GM06990 (cell line): Measurements from ENCODE around the gene ZNF652.
A peak's percentile ranks its signal among the peaks of the same experiment; 100 is the strongest.

Experiments
- DNase-seq: peaks from one replicate; pipeline ENCODE4 v3.0.0-alpha.2; 2011; ENCODE audit not compliant: insufficient read length; ENCODE audit errors: extremely low read depth
- H3K27me3 ChIP-seq: replicated peaks from 2 replicates; pipeline ENCODE4 v1.6.0; 2011; ENCODE audit warnings: low read length; ENCODE audit not compliant: control insufficient read depth, insufficient read depth
- H3K36me3 ChIP-seq: 2 replicates; pipeline ENCODE4 v1.5.1; 2011; ENCODE audit warnings: low read length; ENCODE audit not compliant: control insufficient read depth, insufficient read depth
- H3K4me3 ChIP-seq: replicated peaks from 2 replicates; pipeline ENCODE4 v1.5.1; 2011; ENCODE audit warnings: low read depth, mild to moderate bottlenecking, control low read depth, low read length
- CTCF ChIP-seq: IDR thresholded peaks from 2 replicates; pipeline ENCODE4 v1.5.1; 2011; ENCODE audit warnings: low read length, control low read depth, mild to moderate bottlenecking, inconsistent platforms; ENCODE audit not compliant: insufficient read depth, poor library complexity, severe bottlenecking

ZNF652 gene

GRCh38 chr17:49297141-49297540 lies 64.9 kb downstream of the ZNF652 start:
- no peak for TF ChIP-seq CTCF
- Histone ChIP-seq H3K36me3 (peaks cover 4% of the 10 kb centered on the region), H3K27me3 (no peaks in the 10 kb centered on the region), H3K4me3 (no peak overlapping the region)
- DNase-seq, result no peak

DNA sequence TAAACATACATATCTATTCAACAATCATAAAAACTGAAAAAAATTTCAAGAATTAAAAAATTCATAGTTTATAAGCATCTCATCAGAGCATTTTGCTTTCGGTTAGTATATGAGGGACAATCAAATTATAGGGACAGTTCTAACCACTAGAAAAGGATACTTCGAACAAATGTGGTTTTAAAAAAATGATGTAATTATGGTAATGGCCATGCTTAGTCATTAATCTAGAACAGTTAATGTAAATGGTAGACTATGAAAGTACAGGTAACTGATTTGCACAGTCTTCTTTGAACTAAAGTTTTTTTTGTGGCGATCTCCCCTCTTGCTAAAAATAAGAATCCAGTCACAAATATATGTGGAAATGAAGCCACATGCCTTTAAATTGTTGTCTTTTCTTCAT lies 67.9 kb downstream of the ZNF652 start:
- no peak overlapping the region for H3K4me3 ChIP-seq
- H3K27me3 ChIP-seq, result no peaks in the 10 kb centered on the region
- no peak for DNase-seq
- H3K36me3 ChIP-seq, result peaks cover 4% of the 10 kb centered on the region
- TF ChIP-seq CTCF, result no peak

DNA sequence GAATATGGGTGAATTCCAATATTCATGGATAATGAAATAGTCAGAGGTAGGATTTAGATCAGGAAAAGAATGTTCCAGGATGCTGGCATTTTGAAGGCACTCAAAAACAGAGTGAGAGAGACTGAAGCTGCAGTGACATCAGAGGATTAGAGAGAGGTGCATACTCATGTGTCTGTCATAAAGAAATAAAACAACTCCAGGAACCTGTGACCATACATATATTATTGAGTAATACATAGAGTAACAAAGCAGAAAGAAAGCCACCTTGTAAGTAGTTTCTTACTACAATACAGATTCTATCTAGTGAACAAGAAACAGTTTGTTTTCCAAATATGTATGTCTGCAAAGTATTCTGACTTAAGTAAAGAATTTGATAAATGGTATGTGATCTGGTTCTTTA lies 69.1 kb downstream of the ZNF652 start:
- no peak for TF ChIP-seq CTCF
- H3K4me3 ChIP-seq, result no peak overlapping the region
- no peaks in the 10 kb centered on the region for H3K27me3 ChIP-seq
- H3K36me3 ChIP-seq, result no peaks in the 10 kb centered on the region; the same call in 1 of the 2 replicates
- no peak for DNase-seq

DNA sequence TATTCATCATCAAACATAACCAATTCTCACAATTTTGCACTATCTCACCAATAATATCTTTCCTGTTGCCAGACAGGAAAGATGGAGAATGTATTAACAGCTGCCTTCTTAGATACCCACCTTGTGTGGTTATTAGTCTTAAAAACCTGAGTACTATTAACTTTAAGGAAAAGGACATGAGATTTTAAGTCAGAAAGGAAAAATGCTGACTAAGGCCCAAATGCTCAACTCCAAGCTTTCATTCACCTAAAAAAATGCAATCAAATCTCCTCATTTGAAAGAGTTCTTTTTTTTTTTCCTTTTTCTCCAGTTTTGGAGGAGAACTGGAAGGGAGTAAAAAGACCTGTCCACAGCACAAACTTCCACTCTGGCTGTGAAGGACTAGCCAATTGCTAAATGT lies 70.1 kb downstream of the ZNF652 start:
- no peak overlapping the region for H3K4me3 ChIP-seq
- no peak for DNase-seq
- TF ChIP-seq CTCF, result no peak
- no peaks in the 10 kb centered on the region for H3K27me3 ChIP-seq
- no peaks in the 10 kb centered on the region; the same call in 1 of the 2 replicates for H3K36me3 ChIP-seq

DNA sequence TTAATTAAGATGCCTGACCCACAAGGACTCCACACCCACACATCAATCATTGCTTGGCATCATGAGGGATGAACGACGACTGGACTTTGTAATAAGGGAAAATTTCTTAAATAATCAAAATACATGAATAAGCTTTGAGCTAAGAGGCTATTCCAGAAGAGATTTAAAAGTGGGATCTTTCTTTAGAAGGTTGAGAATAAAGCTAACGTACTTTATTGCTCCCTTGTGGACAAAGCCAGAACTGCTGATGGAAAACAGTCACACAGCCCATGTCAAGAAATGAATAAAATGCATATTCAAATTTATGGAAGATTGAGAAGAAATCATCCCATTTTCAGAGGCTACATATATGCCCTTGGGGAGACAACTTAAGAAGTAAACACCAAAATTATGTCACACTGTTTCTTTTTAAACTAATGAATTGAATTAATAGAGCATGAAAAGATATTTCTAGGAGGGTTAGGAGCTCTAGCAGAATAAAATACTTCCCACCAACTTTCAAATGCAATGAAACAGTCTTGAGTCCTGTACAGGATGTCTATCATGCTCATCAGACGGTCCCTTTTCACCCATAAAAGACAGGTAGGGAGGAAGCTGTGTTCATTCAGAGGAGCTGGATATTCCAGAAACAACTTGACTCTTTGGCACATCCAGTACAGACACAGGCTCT lies 71.2 kb downstream of the ZNF652 start:
- Histone ChIP-seq H3K36me3 (no peaks in the 10 kb centered on the region), H3K4me3 (no peak overlapping the region), H3K27me3 (no peaks in the 10 kb centered on the region)
- DNase-seq, result no peak
- TF ChIP-seq CTCF, result peak; percentile 56

- TF ChIP-seq CTCF, result no peak
- DNase-seq, result no peak
- Histone ChIP-seq H3K36me3 (no peaks in the 10 kb centered on the region), H3K27me3 (no peaks in the 10 kb centered on the region), H3K4me3 (no peak overlapping the region)
These were observed 73.7 kb downstream of the ZNF652 start for GRCh38 chr17:49288388-49288787.
